NCI-H1436 treated with DMSO at 0.1 percent for 48 hours (cell line): Measurements from ENCODE around the gene SBK2.

Experiments used
- DNase-seq: peaks from one replicate; lab custom pipeline; 2025; lab: John Stamatoyannopoulos, UW

SBK2 gene

GRCh38 chr19:55486043-55486970, 50.6 kb downstream of the SBK2 start:
- DNase-seq, result no peak

DNA sequence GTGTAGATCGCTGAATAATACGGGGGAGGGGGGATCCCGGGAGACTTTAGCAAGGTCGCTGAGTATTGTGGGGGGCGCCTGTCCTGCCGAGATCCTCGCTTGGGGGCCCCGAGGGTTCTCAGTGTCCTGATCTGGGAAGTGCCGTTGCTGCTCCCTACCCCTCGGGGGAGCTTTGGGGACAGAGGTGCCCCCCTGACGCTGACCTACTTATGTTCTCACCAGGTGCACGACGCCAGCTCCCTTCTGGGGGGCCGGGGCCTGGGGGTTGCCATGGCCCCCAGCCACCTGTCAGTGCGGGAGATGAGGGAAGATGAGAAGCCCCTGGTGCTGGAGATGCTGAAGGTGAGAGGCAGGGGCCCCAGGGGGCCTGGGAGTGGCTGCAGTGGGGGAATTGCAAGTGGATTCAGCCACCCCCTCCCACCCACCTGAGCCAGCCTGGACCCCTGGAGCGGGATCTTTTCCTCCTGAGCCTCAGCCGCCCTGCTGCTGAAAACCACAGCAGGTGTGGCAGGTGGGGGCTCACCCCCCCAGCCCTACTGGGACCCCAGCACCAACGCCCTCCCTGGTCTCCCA, 51.4 kb downstream of the SBK2 start:
- DNase-seq, result no peak

DNA sequence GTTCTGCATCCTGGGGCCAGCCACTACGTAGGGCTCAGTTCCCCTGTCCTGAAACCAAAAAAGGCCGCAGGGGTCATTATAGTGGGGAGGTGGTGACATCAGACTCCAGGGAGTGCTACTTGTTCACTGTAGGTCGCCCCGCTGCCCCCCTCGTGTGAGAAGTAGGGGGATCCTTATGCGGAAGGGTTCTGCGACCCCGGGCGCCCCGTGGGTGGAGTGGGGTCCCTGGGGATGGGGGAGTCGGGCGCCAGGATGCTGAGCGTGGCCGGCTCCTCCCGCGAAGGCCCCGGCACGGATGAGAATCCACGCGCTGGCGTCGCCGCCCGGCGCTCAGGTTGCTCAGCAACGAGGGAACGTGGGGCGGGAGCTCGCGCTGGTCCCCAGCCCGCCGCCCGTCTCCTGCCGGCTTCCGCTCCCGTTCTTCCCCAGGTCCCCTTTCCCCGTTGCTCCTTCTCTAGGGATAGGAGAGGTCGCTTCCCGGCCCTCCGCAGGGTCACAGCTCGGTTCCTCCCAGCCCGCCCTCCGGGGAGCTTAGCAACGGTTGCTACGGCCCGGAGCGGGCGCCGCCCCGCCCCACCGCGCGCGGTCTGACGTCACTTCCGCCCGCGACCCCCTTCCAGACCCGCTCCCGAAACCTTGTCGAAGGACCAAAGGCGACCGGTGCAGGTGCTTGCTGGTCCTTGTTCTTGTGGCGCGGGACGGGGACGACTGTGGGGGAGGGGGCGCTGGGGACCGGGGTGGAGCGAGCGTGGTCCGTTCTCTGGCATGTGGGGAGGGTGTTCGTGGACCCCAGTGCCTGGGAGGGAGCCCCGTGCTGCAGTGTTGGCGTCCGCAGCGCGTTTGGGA, 52.1 kb downstream of the SBK2 start, which contains the start of gene NAT14:
Gene NAT14, plus strand, starts transcription at position 596 of the 846 bp plus-strand sequence. CDS start 521 bp downstream, outside the sequence.
- no peak for DNase-seq

DNA sequence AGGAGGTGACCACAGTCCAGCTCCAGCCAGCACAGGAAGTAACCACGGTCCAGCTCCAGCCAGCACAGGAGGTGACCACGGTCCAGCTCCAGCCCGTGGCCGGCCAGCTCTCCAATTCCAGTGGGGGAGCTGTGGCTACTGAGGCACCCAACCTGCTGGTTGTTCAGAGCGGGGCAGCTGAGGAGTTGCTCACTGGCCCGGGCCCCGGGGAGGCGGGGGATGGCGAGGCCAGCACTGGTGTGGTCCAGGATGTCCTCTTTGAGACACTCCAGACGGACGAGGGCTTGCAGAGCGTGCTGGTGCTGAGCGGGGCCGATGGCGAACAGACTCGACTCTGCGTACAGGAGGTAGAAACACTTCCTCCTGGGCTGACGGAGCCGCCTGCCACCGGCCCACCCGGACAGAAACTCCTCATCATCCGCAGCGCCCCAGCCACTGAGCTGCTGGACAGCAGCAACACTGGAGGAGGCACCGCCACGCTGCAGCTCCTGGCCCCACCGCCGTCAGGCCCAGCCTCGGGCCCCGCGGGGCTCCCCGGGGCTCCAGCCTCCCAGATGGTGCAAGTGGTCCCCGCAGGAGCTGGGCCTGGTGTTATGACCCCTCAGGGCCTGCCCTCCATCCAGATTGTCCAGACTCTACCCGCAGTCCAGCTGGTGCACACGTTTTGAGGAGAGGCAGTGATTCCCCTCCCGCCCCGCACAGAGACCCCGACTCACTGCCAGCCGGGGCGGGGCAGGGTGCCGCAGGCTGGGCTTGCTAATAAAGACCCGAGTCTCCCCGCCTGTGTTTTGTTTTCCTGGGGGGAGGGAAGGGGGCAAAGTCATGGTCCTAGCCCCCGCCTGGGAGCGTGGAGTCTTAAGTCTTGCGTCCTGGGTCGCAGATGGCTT, 53.0 kb downstream of the SBK2 start:
- no peak for DNase-seq

- DNase-seq, result no peak
These were observed 53.8 kb downstream of the SBK2 start for GRCh38 chr19:55482967-55483705.

- no peak for DNase-seq
These were observed 54.6 kb downstream of the SBK2 start for GRCh38 chr19:55482156-55482961.

DNA sequence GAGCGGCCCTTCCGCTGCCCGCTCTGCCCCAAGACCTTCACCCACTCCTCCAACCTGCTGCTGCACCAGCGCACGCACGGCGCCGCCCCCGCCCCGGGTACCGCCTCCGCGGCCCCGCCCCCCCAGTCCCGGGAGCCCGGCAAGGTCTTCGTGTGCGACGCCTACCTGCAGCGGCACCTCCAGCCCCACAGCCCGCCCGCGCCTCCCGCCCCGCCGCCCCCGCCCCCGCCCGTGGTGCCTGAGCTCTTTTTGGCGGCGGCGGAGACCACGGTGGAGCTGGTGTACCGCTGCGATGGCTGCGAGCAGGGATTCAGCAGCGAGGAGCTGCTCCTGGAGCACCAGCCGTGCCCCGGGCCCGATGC, 55.2 kb downstream of the SBK2 start:
- no peak for DNase-seq

- DNase-seq, result no peak
These were observed 55.7 kb downstream of the SBK2 start for GRCh38 chr19:55481148-55481793.

- DNase-seq, result no peak
These were observed 57.3 kb downstream of the SBK2 start for GRCh38 chr19:55479451-55480230.

DNA sequence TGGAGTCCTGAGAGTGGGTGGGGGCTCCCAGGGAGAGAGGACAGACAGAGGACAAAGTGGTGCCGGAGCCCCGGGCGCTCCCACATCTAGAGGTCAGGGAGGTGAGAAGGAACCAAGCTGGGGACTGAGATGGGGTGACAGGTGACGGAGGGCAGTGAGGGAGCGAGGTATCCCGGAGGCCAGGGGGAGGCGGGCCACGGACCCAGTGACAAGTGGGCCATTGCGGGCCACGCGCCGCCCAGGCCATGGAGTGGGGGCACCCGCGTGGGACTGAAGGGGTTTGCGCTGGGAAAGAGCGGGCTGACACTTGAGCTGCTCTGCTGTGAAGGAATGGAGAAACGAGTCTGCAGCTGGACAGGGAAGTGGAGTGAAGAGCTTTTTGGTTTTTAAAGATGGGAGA, 57.9 kb downstream of the SBK2 start:
- no peak for DNase-seq
